A673 (cell line): ENCODE results near the gene PCDHGA11.

Source experiments
- CTCF ChIP-seq: fragments of 300-800, 200-600 bp; sonication (generic); conservative IDR thresholded peaks from 2 replicates; pipeline ENCODE4 v1.5.1; 2017; ENCODE audit warnings: low read depth, mild to moderate bottlenecking, antibody characterized with exemption, low read length, moderate library complexity, mixed read lengths
- EZH2 ChIP-seq: fragments of 200-600 bp; sonication (generic); IDR thresholded peaks from 2 replicates; pipeline ENCODE4 v1.6.1; 2017; ENCODE audit warnings: borderline replicate concordance, low read depth, mild to moderate bottlenecking, mixed read lengths, antibody characterized with exemption, low read length; ENCODE audit not compliant: poor library complexity, severe bottlenecking

DNA sequence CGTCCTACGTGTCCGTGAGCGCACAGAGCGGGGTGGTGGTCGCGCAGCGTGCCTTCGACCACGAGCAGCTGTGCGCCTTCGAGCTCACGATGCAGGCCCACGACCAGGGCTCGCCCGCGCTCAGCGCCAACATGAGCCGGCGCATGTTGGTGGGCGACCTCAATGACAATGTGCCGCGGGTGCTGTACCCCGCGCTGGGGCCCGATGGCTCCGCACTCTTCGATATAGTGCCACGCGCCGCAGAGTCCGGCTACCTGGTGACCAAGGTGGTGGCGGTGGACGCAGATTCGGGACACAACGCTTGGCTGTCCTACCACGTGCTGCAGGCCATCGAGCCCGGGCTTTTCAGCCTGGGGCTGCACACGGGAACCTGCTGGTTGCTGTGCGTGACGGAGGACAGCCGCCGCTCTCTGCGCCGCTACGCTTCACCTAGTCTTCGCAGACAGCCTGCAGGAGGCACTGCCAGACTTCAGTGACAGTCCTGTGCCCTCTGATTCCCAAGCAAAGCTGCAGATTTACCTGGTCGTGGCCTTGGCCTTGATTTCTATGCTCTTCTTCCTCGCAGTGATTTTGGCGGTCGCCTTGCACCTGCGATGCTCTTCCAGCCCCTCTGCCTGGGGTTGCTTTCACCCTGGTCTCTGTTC is 7.1 kb downstream of the PCDHGA11 start:
- TF ChIP-seq CTCF (no peak), EZH2 (no peak)
